ENCODE data around the gene MSH4.
A peak's percentile ranks its signal among the peaks of the same experiment; 100 is the strongest.
"Not testable (repeated sequence)": the region's sequence is repeated elsewhere in the genome, so short reads cannot be mapped to it uniquely, and the experiment has no call there.

The MSH4 gene

DNA sequence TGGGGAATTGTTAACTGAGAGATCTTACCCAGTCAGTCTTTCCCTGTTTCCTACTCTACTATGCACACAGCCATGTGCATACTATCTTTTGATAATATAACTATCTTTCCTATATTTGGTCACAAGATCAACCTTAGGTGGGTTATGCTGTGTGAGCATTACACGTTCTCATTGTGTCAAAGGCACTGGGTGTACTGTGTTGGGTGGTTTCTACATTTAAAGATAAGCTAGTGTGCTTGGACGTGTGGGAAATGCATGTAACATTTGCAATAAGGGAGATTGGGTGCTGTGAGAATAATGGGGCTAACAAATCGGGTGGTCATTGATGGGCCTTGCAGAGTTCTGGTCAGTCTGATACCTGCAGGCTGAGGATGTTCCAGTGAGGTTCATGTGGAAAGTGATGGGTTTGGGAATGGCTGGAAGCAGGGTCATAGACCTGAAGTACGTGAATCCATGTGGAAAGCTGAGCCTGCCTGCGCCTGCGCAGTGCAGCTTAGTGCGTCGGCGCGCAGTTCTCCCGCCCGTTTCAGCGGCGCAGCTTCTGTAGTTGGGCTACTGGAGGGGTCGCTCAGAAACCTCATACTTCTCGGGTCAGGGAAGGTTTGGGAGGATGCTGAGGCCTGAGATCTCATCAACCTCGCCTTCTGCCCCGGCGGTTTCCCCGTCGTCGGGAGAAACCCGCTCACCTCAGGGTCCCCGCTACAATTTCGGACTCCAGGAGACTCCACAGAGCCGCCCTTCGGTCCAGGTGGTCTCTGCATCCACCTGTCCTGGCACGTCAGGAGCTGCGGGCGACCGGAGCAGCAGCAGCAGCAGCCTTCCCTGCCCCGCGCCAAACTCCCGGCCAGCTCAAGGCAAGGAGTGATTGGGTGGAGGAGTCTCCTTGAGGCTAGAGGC lies at the start of gene MSH4:
Gene MSH4, plus strand, starts transcription at position 507 of the 897 bp plus-strand sequence. Its CDS starts 104 bp downstream, at position 611.
- DNase-seq (ENCODE audit: low read depth): no peak

DNA sequence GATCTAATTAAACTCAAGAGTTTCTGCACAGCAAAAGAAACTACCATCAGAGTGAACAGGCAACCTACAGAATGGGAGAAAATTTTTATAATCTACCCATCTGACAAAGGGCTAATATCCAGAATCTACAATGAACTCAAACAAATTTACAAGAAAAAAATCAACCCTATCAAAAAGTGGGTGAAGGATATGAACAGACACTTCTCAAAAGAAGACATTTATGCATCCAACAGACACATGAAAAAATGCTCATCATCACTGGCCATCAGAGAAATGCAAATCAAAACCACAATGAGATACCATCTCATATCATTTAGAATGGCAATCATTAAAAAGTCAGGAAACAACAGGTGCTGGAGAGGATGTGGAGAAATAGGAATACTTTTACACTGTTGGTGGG lies 39.5 kb upstream of the MSH4 start:
- DNase-seq (ENCODE audit: low read depth): not testable (repeated sequence)

- DNase-seq (ENCODE audit: low read depth): not testable (repeated sequence)
These were observed 38.1 kb upstream of the MSH4 start for GRCh38 chr1:75758543-75758942.

- DNase-seq (ENCODE audit: low read depth): no peak
These were observed 32.5 kb upstream of the MSH4 start for GRCh38 chr1:75764057-75764655.

DNA sequence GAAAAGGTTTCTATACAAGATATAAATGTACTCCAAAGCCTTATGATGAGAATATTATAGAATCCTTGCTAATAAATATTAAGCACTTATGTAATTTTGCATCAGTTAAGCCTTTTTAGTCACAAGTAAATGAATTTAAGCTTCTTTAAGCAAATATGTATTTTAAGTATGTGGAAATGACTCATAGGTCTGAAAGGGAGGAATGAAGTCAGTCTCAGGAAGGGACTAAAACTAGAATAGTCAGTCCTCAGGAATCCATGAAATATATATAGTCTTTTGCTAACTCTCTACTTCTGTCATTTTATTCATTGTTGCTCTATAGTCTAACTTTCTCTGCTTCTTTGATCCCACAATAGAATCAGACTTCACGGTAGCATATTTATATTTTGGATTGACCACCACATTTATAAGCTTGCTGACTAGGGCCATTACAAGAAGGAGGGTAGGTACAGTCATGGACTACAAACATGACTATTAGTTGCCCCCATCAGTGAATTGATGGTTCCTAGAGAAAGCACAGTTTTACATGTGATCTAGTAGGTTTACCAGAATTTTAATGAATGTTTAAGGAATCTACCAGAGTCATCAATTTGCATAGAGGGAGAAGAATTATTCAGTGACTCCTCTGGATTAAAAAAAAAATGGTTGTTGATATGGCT lies 30.9 kb upstream of the MSH4 start:
- DNase-seq (ENCODE audit: low read depth): peak; percentile 54

DNA sequence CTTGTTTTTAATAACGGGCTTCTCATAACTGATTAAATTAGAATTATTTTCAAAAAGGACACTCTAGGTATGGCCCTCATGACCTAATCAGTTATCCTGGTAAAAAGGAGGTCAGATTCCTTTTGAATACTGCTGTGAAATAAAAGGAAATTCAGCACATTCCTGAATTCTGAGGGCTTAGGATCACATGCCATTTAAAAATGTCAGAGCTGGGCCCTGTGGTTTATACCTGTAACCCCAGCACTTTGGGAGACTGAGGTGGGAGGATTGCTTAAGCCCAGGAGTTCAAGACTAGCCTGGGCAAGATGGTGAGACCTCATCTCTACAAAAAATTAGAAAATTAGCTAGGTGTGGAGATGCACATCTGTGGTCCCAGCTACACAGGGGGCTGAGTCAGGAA lies 28.7 kb upstream of the MSH4 start:
- DNase-seq (ENCODE audit: low read depth): no peak

GRCh38 chr1:75770761-75771160 lies 25.9 kb upstream of the MSH4 start:
- DNase-seq (ENCODE audit: low read depth): no peak

- DNase-seq (ENCODE audit: low read depth): no peak
These were observed 24.7 kb upstream of the MSH4 start for GRCh38 chr1:75771978-75772377.

DNA sequence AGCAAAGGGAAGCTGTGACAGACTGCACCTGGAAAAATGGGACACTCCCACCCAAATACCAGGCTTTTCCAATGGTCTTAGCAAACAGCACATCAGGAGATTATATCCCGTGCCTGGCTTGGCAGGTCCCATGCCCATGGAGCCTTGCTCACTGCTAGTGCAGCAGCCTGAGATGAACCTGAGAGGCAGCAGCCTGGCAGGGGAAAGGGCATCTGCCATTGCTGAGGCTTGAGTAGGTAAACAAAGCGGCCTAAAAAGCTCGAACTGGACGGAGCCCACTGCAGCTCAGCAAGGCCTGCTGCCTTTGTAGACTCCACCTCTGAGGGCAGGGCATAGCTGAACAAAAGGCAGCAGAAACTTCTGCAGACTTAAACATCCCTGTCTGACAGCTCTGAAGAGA lies 18.9 kb upstream of the MSH4 start:
- not testable (repeated sequence) for DNase-seq (ENCODE audit: low read depth)

GRCh38 chr1:75778694-75779093 lies 18.0 kb upstream of the MSH4 start:
- not testable (repeated sequence) for DNase-seq (ENCODE audit: low read depth)

- not testable (repeated sequence) for DNase-seq (ENCODE audit: low read depth)
These were observed 16.5 kb upstream of the MSH4 start for GRCh38 chr1:75780183-75780582.

DNA sequence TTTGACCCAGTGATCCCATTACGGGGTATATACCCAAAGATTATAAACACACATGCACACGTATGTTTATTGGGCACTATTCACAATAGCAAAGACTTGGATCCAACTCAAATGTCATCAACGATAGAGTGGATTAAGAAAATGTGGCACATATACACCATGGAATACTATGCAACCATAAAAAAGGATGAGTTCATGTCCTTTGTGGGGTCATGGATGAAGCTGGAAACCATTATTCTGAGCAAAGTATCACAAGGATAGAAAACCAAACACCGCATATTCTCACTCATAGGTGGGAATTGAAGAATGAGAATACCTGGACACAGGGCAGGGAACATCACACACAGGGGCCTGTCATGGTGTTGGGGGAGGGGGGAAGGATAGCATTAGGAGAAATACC lies 12.8 kb upstream of the MSH4 start:
- not testable (repeated sequence) for DNase-seq (ENCODE audit: low read depth)

- no peak for DNase-seq (ENCODE audit: low read depth)
These were observed 11.2 kb upstream of the MSH4 start for GRCh38 chr1:75785320-75785982.

GRCh38 chr1:75785983-75786853 lies 10.5 kb upstream of the MSH4 start, which contains the start of gene RABGGTB:
Gene RABGGTB, plus strand, starts transcription at chr1:75786256. Its CDS starts 16 bp downstream, at chr1:75786272.
- peak; percentile 89 for DNase-seq (ENCODE audit: low read depth)

DNA sequence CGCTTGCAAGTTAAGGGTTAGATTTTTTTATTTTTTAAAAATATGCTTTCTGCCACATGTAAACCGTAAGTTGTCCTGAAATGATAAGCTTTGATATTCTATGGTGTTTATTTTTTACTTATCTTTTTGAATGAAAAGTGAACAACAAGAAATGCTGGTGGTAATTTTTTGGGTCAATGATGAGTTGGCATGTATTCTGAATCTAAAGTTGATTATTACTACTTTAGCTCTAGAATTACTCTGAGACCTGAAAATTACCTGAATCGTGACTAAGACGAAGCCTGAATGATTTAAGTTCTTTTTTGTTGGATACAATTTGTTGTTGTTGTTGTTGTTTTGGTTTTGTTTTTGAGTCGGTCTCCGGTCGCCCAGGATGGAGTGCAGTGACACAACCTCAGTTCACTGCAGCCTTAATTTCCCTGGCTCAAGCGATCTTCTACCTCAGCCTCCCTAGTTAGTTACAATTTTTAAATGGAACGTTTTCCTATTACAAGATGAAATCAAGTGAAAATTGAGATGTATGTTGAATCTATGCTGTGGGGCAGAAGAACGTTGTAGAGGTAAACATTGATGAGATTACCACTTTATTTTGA lies 9.7 kb upstream of the MSH4 start:
- no peak for DNase-seq (ENCODE audit: low read depth)

DNA sequence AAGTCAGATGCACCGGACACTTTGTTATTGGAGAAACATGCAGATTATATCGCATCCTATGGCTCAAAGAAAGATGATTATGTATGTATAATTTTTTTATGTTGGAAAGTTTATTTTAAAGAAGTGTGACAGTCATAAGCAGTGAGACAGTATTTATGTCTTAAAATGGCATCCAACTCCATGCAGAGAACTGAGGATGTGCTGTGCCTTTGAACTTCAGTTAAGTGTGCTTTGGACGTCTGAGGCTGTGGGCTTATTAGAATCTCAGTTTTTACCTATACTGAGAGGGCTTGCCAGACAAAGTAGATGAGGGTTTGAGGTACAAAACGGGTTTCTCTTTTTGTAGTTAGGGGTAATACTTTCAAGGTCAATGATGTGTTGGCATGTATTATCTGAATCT lies 9.2 kb upstream of the MSH4 start:
- no peak for DNase-seq (ENCODE audit: low read depth)

- no peak for DNase-seq (ENCODE audit: low read depth)
These were observed 6.7 kb upstream of the MSH4 start for GRCh38 chr1:75789988-75790387.

DNA sequence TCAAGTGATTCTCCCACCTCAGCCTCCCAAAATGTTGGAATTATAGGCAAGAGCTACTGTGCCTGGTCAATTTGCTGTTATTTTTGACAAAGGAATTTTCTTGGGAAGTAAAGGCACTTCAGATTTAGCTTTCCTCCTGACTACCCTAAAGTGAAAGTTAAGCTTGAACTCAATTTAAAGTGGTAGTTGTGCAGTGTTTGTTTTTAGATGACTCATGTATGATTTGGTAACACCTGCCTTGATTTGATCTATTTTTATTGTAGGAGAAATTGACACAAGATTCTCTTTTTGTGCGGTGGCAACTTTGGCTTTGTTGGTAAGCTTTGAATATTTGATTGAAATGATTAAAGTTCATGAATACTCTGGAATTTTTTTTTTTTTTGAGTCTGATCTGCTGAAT lies 5.7 kb upstream of the MSH4 start:
- DNase-seq (ENCODE audit: low read depth): no peak

DNA sequence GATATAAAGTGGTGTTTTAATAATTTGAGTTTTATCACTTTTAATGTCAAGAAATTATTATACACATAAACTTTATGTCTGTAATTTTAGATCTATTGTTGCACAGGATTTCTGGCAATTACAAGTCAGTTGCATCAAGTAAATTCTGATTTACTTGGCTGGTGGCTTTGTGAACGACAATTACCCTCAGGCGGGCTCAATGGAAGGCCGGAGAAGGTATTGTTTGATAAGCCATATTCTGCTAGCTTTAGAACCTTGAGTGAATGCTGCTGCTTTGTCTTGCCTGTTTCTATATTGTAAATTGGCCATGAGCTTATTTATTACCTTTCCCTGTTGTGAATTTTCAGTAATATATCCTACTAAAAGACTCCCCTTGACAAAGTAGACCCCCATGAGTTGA lies 4.6 kb upstream of the MSH4 start:
- DNase-seq (ENCODE audit: low read depth): no peak

GRCh38 chr1:75794382-75794781 lies 2.3 kb upstream of the MSH4 start:
- DNase-seq (ENCODE audit: low read depth): no peak

- DNase-seq (ENCODE audit: low read depth): no peak
These were observed 934 bp upstream of the MSH4 start for GRCh38 chr1:75795703-75796193.

All from stromal cell of bone marrow (primary cell).